GM12878 (cell line): ENCODE results near the gene CDC27. TPM values are rescaled to one million over a fixed set of nuclear protein-coding genes. Genes with fewer than 3 reads are reported as not detected.

ENCODE experiments used
- ATAC-seq: fragments of 200-7000 bp; cut with Tn5 transposase; 3 replicates; pipeline ENCODE4 v1.9.1; 2020; ENCODE audit warnings: mild to moderate bottlenecking, moderate library complexity
- BruUV-seq: library from RNA; stranded (reverse); fragments of 400-500 nt; replicated peaks from 2 replicates; lab custom pipeline; 2021; lab: Mats Ljungman, UMichigan
- CTCF ChIA-PET: fragments of 300-600 bp; sonication (Branson Sonifier 250); formaldehyde crosslinking; extraction: SDS; loops from one replicate; lab custom pipeline; 2021; ENCODE audit warnings: inconsistent platforms; lab: Yijun Ruan, JAX
- POLR2A ChIA-PET: fragments of 350-600 bp; formaldehyde crosslinking; extraction: SDS; loops from one replicate; lab custom pipeline; 2021; ENCODE audit warnings: inconsistent platforms; lab: Charles Lee
- RAD21 ChIA-PET: fragments of 300-600 bp; sonication (Branson Sonifier 250); formaldehyde crosslinking; loops from one replicate; lab custom pipeline; 2023; ENCODE audit warnings: antibody characterized with exemption; ENCODE audit not compliant: unreplicated experiment; lab: Charles Lee
- SMC1A ChIA-PET: fragments of 300-600 bp; sonication (Branson Sonifier 250); formaldehyde crosslinking; loops from one replicate; lab custom pipeline; 2023; ENCODE audit not compliant: unreplicated experiment, uncharacterized antibody; lab: Charles Lee
- DNase-seq: peaks from one replicate; pipeline ENCODE4 v3.0.0-alpha.2; 2011; ENCODE audit warnings: low read depth, low spot score
- FAIRE-seq: peaks from 3 replicates; lab custom pipeline; 2011; peaks lifted over from hg19 to GRCh38; lab: Jason Lieb, UNC
- H2AFZ ChIP-seq: 2 replicates; pipeline ENCODE4 v1.6.0; 2011; ENCODE audit warnings: low read depth, low read length, control low read depth; ENCODE audit not compliant: control insufficient read depth
- H3K27ac ChIP-seq: 2 replicates; pipeline ENCODE4 v1.5.1; 2011; ENCODE audit warnings: control low read depth; ENCODE audit not compliant: control insufficient read depth, insufficient read depth
- H3K27me3 ChIP-seq, 2 experiments: replicated peaks in 1 of 2; 2 replicates each; pipeline versions ENCODE4 v1.6.0 to v1.6.1; 2011; ENCODE audit warnings: low read length in 1 of 2; ENCODE audit not compliant: control insufficient read depth in 2 of 2, insufficient read depth in 2 of 2
- H3K36me3 ChIP-seq, 2 experiments: 2 replicates each; pipeline ENCODE4 v1.5.1; 2011; ENCODE audit warnings: low read length in 1 of 2; ENCODE audit not compliant: control insufficient read depth in 2 of 2, insufficient read depth in 2 of 2
- H3K4me1 ChIP-seq: 2 replicates; pipeline ENCODE4 v1.6.1; 2011; ENCODE audit warnings: mild to moderate bottlenecking, low read length, moderate library complexity, mixed read lengths; ENCODE audit not compliant: control insufficient read depth, insufficient read depth
- H3K4me2 ChIP-seq: 2 replicates; pipeline ENCODE4 v1.6.0; 2011; ENCODE audit warnings: control low read depth; ENCODE audit not compliant: control insufficient read depth, insufficient read depth
- H3K4me3 ChIP-seq: fragments of 200-600 bp; sonication (generic); 2 replicates; pipeline ENCODE4 v1.5.1; 2016
- H3K79me2 ChIP-seq: 2 replicates; pipeline ENCODE4 v1.6.0; 2011; ENCODE audit warnings: low read length; ENCODE audit not compliant: control insufficient read depth, insufficient read depth
- H3K9ac ChIP-seq: 2 replicates; pipeline ENCODE4 v1.8.0; 2011; ENCODE audit warnings: low read length, control low read depth, mixed read lengths; ENCODE audit not compliant: control insufficient read depth, insufficient read depth
- H3K9me3 ChIP-seq: replicated peaks from 3 replicates; pipeline ENCODE4 v1.5.1; 2011; ENCODE audit warnings: mild to moderate bottlenecking, low read length; ENCODE audit not compliant: control insufficient read depth, insufficient read depth
- H4K20me1 ChIP-seq: 2 replicates; pipeline ENCODE4 v1.6.0; 2011; ENCODE audit not compliant: control insufficient read depth, insufficient read depth
- BCL11A ChIP-seq: IDR thresholded peaks from 2 replicates; pipeline ENCODE4 v1.6.1; 2011; ENCODE audit warnings: low read depth, low read length
- BHLHE40 ChIP-seq, 2 experiments: fragments of 450-650 bp in 1 of 2; IDR thresholded peaks; 2 replicates each; pipeline ENCODE4 v1.6.1; 2011 to 2017; ENCODE audit warnings: low read depth in 2 of 2, borderline replicate concordance in 1 of 2, improper control_type of control experiment in 1 of 2, low read length in 1 of 2, mild to moderate bottlenecking in 1 of 2
- CEBPB ChIP-seq, 2 experiments: fragments of 150-350 bp in 1 of 2; IDR thresholded peaks; 2 replicates each; pipeline ENCODE4 v1.6.1; 2012 to 2014; ENCODE audit warnings: low read depth in 2 of 2, low read length in 2 of 2, borderline replicate concordance in 1 of 2, inconsistent platforms in 1 of 2
- HDGF ChIP-seq: fragments of 450-650 bp; IDR thresholded peaks from 2 replicates; pipeline ENCODE4 v1.6.1; 2016; ENCODE audit warnings: antibody characterized with exemption
- KLF5 ChIP-seq: fragments of 450-650 bp; IDR thresholded peaks from 2 replicates; pipeline ENCODE4 v1.6.1; 2014; ENCODE audit warnings: mild to moderate bottlenecking; ENCODE audit not compliant: partially characterized antibody
- MEF2A ChIP-seq: IDR thresholded peaks from 2 replicates; pipeline ENCODE4 v1.6.1; 2011; ENCODE audit warnings: low read depth, mild to moderate bottlenecking, low read length, moderate library complexity; ENCODE audit not compliant: insufficient read depth
- MYB ChIP-seq: fragments of 150-350 bp; IDR thresholded peaks from 2 replicates; pipeline ENCODE4 v1.6.1; 2014; ENCODE audit warnings: mild to moderate bottlenecking, low read depth, low read length, borderline replicate concordance
- NR2C2 ChIP-seq: IDR thresholded peaks from 2 replicates; pipeline ENCODE4 v1.6.1; 2011; ENCODE audit warnings: borderline replicate concordance, low read depth; ENCODE audit not compliant: control insufficient read depth, insufficient read length
- PAX8 ChIP-seq: fragments of 450-650 bp; IDR thresholded peaks from 2 replicates; pipeline ENCODE4 v1.6.1; 2017; ENCODE audit warnings: mild to moderate bottlenecking, moderate library complexity
- SMARCA5 ChIP-seq: fragments of 450-650 bp; IDR thresholded peaks from 2 replicates; pipeline ENCODE4 v1.6.1; 2017; ENCODE audit warnings: mild to moderate bottlenecking
- WGBS: methylation state at CpG from one replicate; pipeline ENCODE4 v1.1.6; 2016; ENCODE audit warnings: low lambda C conversion rate; ENCODE audit not compliant: insufficient replicate concordance, insufficient coverage; ENCODE audit errors: missing lambda C conversion rate; 5-methylcytosine and 5-hydroxymethylcytosine counted together
- in situ Hi-C: fragments of 300-500 bp; cut with MboI; formaldehyde crosslinking; loops from 9 replicates; pipeline ENCODE4 v1.14.3; 2018; ENCODE audit warnings: mixed read lengths
- intact Hi-C: fragments of 100-400 bp; cut with micrococcal nuclease; formaldehyde crosslinking; loops from one replicate; pipeline ENCODE4 v1.14.2; 2022; ENCODE audit not compliant: unreplicated experiment
- polyA plus RNA-seq, 11 experiments: library from polyadenylated mRNA; depleted of rRNA in 4 of 11; unstranded in 6 of 11; stranded (reverse) in 5 of 11; fragments of >200 nt; fragmentation: Nextera tagmentation in 4 of 11; fragmentation: Illumina TruSeq in 1 of 11; extraction: Ambion mirVana in 4 of 11; extraction: Trizol in 1 of 11; gene quantifications; 1 replicate in 1 of 11; 2 replicates in 10 of 11; pipeline versions ENCODE4 v1.2.1 to v1.2.3, GENCODE V29; 2011 to 2016; ENCODE audit warnings: inconsistent platforms in 2 of 11, missing spikeins in 2 of 11, low read depth in 1 of 11
- total RNA-seq, 4 experiments: library from RNA; depleted of rRNA in 3 of 4; stranded (reverse); fragments of >200 nt in 3 of 4; fragmentation: Illumina TruSeq in 1 of 4; extraction: Trizol in 1 of 4; gene quantifications; 2 replicates each; pipeline versions ENCODE4 v1.2.1 to v1.2.3, GENCODE V29; 2013 to 2021
- TF ChIP-seq, protein P1 (sequence below): IDR thresholded peaks from 2 replicates; pipeline ENCODE4 v1.6.1; 2012; ENCODE audit warnings: low read length, inconsistent platforms
- TF ChIP-seq, protein P2 (sequence below): fragments of 450-650 bp; IDR thresholded peaks from 2 replicates; pipeline ENCODE4 v1.6.1; 2016; ENCODE audit warnings: mild to moderate bottlenecking

The CDC27 gene
- total and polyA plus RNA-seq, 10 of the 15 experiments (the other 5 are each of a cell fraction or from before 2014, with no cell fraction given), result 23.2 to 138 (median 97.8) TPM

DNA sequence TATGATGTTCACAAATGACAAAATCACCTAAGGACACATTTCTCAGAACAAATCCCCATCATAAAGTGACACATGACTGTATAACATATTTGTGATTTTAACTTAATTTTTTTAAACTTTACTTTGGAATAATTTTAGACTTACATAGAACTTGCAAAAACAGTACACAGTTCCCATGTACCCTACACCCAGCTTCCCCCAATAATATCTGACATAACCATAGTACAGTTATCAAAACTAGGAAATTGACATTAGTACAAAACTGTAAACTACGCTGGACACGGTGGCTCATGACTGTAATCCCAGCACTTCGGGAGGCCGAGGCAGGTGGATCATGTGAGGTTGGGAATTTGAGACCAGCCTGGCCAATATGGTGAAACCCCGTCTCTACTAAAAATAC, 24.8 kb downstream of the CDC27 start:
- CTCF ChIA-PET, result interaction anchor here (0.7 kb wide), 1 partner anchor 468 kb away, joined by 3 read pairs; no protein-coding TSS in a partner anchor
- DNase-seq (no peak), FAIRE-seq (no peak), ATAC-seq (no peak)
- no peaks in the 10 kb centered on the region for H3K27me3 ChIP-seq
- H3K36me3 ChIP-seq, result peaks cover 12 to 30% of the 10 kb centered on the region in 2 experiments
- intact Hi-C loops (no loop called here), in situ Hi-C loops (no loop called here)
- no peak overlapping the region for H3K4me2 ChIP-seq
- no peaks in the 10 kb centered on the region; the same call in none of the 2 replicates for H3K79me2 ChIP-seq
- RAD21 ChIA-PET, result interaction anchor here (1.6 kb wide), 1 partner anchor 41 kb away, joined by 3 read pairs; no protein-coding TSS in a partner anchor
- no peaks in the 10 kb centered on the region for H4K20me1 ChIP-seq
- SMC1A ChIA-PET, result interaction anchor here (0.9 kb wide), 1 partner anchor 9 kb away, joined by 4 read pairs; no protein-coding TSS in a partner anchor
- H3K9me3 ChIP-seq, result no peaks in the 10 kb centered on the region
- peaks cover 3% of the 10 kb centered on the region for H3K4me1 ChIP-seq
- POLR2A ChIA-PET, result interaction anchor here (0.6 kb wide), 1 partner anchor 123 kb away, joined by 4 read pairs; no protein-coding TSS in a partner anchor
- WGBS, result 100% methylated on average over 5 of the region's 5 CpGs
- no peak overlapping the region for H3K9ac ChIP-seq
- H3K27ac ChIP-seq, result no peak overlapping the region
- H3K4me3 ChIP-seq, result no peak overlapping the region
- H2AFZ ChIP-seq, result no peak overlapping the region
- BruUV-seq, result no TSS peak
- TF ChIP-seq HDGF (no peak), SMARCA5 (no peak), BHLHE40 (IDR thresholded peaks at IDR 0.05; ENCODE audit: borderline replicate concordance in 1 of 2, low read depth in 2 of 2, low read length in 1 of 2) (no peak), CEBPB (IDR thresholded peaks at IDR 0.05; ENCODE audit: borderline replicate concordance in 1 of 2, low read depth in 2 of 2, low read length in 2 of 2) (no peak), KLF5 (no peak), BCL11A (no peak), NR2C2 (no peak), MYB (no peak), MEF2A (no peak), PAX8 (no peak)
- TF ChIP-seq, protein P1, sequence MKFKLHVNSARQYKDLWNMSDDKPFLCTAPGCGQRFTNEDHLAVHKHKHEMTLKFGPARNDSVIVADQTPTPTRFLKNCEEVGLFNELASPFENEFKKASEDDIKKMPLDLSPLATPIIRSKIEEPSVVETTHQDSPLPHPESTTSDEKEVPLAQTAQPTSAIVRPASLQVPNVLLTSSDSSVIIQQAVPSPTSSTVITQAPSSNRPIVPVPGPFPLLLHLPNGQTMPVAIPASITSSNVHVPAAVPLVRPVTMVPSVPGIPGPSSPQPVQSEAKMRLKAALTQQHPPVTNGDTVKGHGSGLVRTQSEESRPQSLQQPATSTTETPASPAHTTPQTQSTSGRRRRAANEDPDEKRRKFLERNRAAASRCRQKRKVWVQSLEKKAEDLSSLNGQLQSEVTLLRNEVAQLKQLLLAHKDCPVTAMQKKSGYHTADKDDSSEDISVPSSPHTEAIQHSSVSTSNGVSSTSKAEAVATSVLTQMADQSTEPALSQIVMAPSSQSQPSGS, result no peak
- TF ChIP-seq, protein P2, sequence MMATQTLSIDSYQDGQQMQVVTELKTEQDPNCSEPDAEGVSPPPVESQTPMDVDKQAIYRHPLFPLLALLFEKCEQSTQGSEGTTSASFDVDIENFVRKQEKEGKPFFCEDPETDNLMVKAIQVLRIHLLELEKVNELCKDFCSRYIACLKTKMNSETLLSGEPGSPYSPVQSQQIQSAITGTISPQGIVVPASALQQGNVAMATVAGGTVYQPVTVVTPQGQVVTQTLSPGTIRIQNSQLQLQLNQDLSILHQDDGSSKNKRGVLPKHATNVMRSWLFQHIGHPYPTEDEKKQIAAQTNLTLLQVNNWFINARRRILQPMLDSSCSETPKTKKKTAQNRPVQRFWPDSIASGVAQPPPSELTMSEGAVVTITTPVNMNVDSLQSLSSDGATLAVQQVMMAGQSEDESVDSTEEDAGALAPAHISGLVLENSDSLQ, result no peak
